Upper lobe of left lung (tissue), 4 donors: ENCODE data around the gene HOXB7.

Source experiments
- POLR2A ChIP-seq, 4 donors: fragments of 450-650 bp; IDR thresholded peaks; one replicate each; pipeline ENCODE4 v1.5.1; 2016 to 2017; ENCODE audit warnings: antibody characterized with exemption in 4 of 4, mild to moderate bottlenecking in 2 of 4
- POLR2AphosphoS5 ChIP-seq, 2 donors: sonication (generic); formaldehyde crosslinking; IDR thresholded peaks; one replicate each; pipeline ENCODE4 v1.5.1; 2017; ENCODE audit warnings: antibody characterized with exemption in 2 of 2
- TF ChIP-seq, protein P1 (sequence below), 6 experiments: fragments of 450-650 bp in 4 of 6; fragments of 200-600 bp in 2 of 6; sonication (generic) in 2 of 6; IDR thresholded peaks; one replicate each; pipeline ENCODE4 v1.5.1; 2016 to 2019; ENCODE audit warnings: antibody characterized with exemption in 6 of 6

DNA sequence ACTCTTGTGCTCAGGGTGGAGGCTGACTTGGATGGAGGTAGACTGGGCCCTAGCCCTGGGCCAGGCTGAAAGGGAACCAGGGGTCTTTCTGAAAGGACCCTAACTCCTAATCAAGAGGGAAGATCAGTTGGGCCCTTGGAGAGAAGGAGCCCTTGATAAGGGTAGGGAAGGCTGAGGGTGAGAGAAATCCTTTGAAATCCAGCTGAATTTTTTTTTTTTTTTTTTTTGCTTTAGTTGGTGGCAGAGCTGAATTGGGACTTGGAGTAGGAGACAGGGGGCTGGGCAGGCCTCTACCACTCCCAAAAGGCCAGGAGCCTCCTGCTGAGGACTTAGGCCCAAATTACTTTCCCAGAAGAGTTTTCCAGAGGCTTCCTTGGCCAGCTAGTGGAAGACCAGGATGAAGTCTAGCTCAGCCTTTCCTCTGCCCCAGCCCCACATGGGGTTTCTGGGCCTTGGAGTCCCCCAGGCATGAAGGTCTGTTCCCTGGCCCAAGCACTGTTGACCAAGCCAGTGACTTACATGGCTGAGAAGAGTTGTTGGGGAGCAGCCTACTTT is 20.1 kb downstream of the HOXB7 start:
- TF ChIP-seq, protein P1, sequence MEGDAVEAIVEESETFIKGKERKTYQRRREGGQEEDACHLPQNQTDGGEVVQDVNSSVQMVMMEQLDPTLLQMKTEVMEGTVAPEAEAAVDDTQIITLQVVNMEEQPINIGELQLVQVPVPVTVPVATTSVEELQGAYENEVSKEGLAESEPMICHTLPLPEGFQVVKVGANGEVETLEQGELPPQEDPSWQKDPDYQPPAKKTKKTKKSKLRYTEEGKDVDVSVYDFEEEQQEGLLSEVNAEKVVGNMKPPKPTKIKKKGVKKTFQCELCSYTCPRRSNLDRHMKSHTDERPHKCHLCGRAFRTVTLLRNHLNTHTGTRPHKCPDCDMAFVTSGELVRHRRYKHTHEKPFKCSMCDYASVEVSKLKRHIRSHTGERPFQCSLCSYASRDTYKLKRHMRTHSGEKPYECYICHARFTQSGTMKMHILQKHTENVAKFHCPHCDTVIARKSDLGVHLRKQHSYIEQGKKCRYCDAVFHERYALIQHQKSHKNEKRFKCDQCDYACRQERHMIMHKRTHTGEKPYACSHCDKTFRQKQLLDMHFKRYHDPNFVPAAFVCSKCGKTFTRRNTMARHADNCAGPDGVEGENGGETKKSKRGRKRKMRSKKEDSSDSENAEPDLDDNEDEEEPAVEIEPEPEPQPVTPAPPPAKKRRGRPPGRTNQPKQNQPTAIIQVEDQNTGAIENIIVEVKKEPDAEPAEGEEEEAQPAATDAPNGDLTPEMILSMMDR (IDR thresholded peaks at IDR 0.05) = no peak
- TF ChIP-seq POLR2AphosphoS5 (IDR thresholded peaks at IDR 0.05) = no peak
- TF ChIP-seq POLR2A (IDR thresholded peaks at IDR 0.05) = no peak
